SU-DHL-6 (cell line): ENCODE measurements around the gene SPAG9.

Experiments used
- H2AFZ ChIP-seq: fragments of 200-600 bp; sonication (generic); 2 replicates; pipeline ENCODE4 v1.6.1; 2014; ENCODE audit warnings: low read depth, mild to moderate bottlenecking, moderate library complexity, mixed read lengths, antibody characterized with exemption, low read length; ENCODE audit not compliant: severe bottlenecking
- H3F3A ChIP-seq: fragments of 200-600 bp; shearing (Covaris generic); 2 replicates; pipeline ENCODE4 v1.6.0; 2016; ENCODE audit warnings: antibody characterized with exemption, mild to moderate bottlenecking; ENCODE audit not compliant: insufficient read depth
- H3K27ac ChIP-seq: fragments of 200-600 bp; sonication (generic); 2 replicates; pipeline ENCODE4 v1.5.1; 2016; ENCODE audit warnings: low read depth, mild to moderate bottlenecking, low read length, moderate library complexity, mixed read lengths
- H3K27me3 ChIP-seq: fragments of 200-600 bp; sonication (generic), shearing (Covaris generic); 2 replicates; pipeline ENCODE4 v1.6.0; 2014; ENCODE audit warnings: mild to moderate bottlenecking, low read length
- H3K36me3 ChIP-seq: fragments of 200-600 bp; sonication (generic); 2 replicates; pipeline ENCODE4 v1.6.1; 2014; ENCODE audit warnings: mild to moderate bottlenecking, low read length, mixed read lengths
- H3K4me2 ChIP-seq: fragments of 300-600, 200-600 bp; shearing (Covaris generic), sonication (generic); 2 replicates; pipeline ENCODE4 v1.6.0; 2014; ENCODE audit warnings: low read length, low read depth, mild to moderate bottlenecking; ENCODE audit not compliant: poor library complexity, severe bottlenecking
- H3K4me3 ChIP-seq: fragments of 200-600 bp; sonication (generic); 2 replicates; pipeline ENCODE4 v1.5.1; 2014; ENCODE audit warnings: antibody characterized with exemption, low read length, mild to moderate bottlenecking, mixed read lengths; ENCODE audit not compliant: insufficient read depth, poor library complexity, severe bottlenecking
- H3K79me2 ChIP-seq: fragments of 200-600 bp; sonication (generic); 2 replicates; pipeline ENCODE4 v1.6.1; 2014; ENCODE audit warnings: mild to moderate bottlenecking, low read length, moderate library complexity; ENCODE audit not compliant: insufficient read depth
- H3K9ac ChIP-seq: fragments of 200-600 bp; sonication (generic); 2 replicates; pipeline ENCODE4 v1.7.0; 2014; ENCODE audit warnings: mild to moderate bottlenecking, low read length
- H3K9me2 ChIP-seq: fragments of 200-600 bp; sonication (generic); replicated peaks from 2 replicates; pipeline ENCODE4 v1.6.1; 2014; ENCODE audit warnings: low read length; ENCODE audit not compliant: insufficient read depth
- H3K9me3 ChIP-seq: fragments of 200-600 bp; sonication (generic); 2 replicates; pipeline ENCODE4 v1.6.1; 2014; ENCODE audit warnings: low read length, mixed read lengths; ENCODE audit not compliant: insufficient read depth
- H4K20me1 ChIP-seq: fragments of 200-600 bp; sonication (generic); 2 replicates; pipeline ENCODE4 v1.6.1; 2014; ENCODE audit warnings: low read depth, mild to moderate bottlenecking, antibody characterized with exemption, low read length, moderate library complexity, mixed read lengths
- EZH2phosphoT487 ChIP-seq: fragments of 200-600 bp; sonication (generic), shearing (Covaris generic); conservative IDR thresholded peaks from 2 replicates; pipeline ENCODE4 v1.6.1; 2018; ENCODE audit warnings: mild to moderate bottlenecking, antibody characterized with exemption, low read length, moderate library complexity, mixed read lengths
- TF ChIP-seq, protein P1 (sequence below): fragments of 200-600 bp; sonication (generic); IDR thresholded peaks from one replicate; pipeline ENCODE4 v1.5.1; 2017; ENCODE audit warnings: antibody characterized with exemption, mild to moderate bottlenecking, low read length, moderate library complexity; ENCODE audit not compliant: insufficient read depth, poor library complexity, severe bottlenecking

The SPAG9 gene

DNA sequence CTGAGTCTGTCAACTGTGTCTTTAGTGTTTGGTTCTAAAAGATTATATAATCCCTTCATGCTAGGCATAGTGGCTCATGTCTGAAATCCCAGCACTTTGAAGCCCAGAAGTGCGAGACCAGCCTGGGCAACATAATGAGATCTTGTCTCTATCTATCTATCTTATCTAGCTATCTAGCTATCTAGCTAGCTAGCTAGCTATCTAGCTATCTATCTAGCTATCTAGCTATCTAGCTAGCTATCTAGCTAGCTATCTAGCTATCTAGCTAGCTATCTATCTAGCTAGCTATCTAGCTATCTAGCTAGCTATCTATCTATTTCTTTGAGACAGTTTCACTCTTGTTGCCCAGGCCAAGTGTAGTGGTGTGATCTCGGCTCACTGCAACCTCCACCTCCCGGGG lies 43.8 kb downstream of the SPAG9 start:
- Histone ChIP-seq H2AFZ (no peak overlapping the region), H3K79me2 (no peaks in the 10 kb centered on the region; the same call in 1 of the 2 replicates), H3K4me3 (no peak overlapping the region), H3K36me3 (peaks cover 11% of the 10 kb centered on the region; the same call in 1 of the 2 replicates), H3K9ac (no peak overlapping the region), H3K9me3 (no peaks in the 10 kb centered on the region), H3F3A (peaks cover 2% of the 10 kb centered on the region; the same call in 1 of the 2 replicates), H3K27me3 (no peaks in the 10 kb centered on the region), H3K27ac (no peak overlapping the region), H3K9me2 (no peaks in the 10 kb centered on the region), H3K4me2 (no peak overlapping the region), H4K20me1 (no peaks in the 10 kb centered on the region)
- TF ChIP-seq EZH2phosphoT487 = no peak
- TF ChIP-seq, protein P1, sequence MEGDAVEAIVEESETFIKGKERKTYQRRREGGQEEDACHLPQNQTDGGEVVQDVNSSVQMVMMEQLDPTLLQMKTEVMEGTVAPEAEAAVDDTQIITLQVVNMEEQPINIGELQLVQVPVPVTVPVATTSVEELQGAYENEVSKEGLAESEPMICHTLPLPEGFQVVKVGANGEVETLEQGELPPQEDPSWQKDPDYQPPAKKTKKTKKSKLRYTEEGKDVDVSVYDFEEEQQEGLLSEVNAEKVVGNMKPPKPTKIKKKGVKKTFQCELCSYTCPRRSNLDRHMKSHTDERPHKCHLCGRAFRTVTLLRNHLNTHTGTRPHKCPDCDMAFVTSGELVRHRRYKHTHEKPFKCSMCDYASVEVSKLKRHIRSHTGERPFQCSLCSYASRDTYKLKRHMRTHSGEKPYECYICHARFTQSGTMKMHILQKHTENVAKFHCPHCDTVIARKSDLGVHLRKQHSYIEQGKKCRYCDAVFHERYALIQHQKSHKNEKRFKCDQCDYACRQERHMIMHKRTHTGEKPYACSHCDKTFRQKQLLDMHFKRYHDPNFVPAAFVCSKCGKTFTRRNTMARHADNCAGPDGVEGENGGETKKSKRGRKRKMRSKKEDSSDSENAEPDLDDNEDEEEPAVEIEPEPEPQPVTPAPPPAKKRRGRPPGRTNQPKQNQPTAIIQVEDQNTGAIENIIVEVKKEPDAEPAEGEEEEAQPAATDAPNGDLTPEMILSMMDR = no peak

DNA sequence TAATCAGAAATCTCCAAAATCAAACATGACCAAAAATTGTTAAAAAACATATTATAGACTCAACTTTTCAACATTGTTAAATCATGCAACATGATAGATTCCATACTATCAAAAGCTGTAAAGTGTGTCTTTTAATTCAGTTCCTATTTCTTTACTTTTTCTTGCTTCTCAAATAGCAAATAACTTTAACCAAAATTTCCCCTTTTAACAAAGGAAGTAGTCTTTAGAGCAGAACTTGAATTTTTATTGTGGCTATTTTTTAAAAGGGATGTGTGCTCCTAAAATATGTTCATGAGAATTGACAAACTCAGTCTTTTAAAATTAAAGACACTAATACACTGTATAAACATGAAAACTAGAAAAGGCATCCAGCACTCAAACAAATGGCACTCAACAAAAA lies 49.1 kb downstream of the SPAG9 start:
- no peaks in the 10 kb centered on the region for H4K20me1 ChIP-seq
- no peak overlapping the region for H3K4me3 ChIP-seq
- H3K79me2 ChIP-seq = peaks cover 13% of the 10 kb centered on the region; the same call in 1 of the 2 replicates
- H3K4me2 ChIP-seq = no peak overlapping the region
- TF ChIP-seq, protein P1 = no peak
- no peak for TF ChIP-seq EZH2phosphoT487
- H3K9me3 ChIP-seq = no peaks in the 10 kb centered on the region; the same call in 1 of the 2 replicates
- H3K27me3 ChIP-seq = no peaks in the 10 kb centered on the region
- no peak overlapping the region for H3K9ac ChIP-seq
- H3F3A ChIP-seq = peaks cover 2% of the 10 kb centered on the region; the same call in 1 of the 2 replicates
- no peaks in the 10 kb centered on the region for H3K9me2 ChIP-seq
- H2AFZ ChIP-seq = no peak overlapping the region
- no peak overlapping the region for H3K27ac ChIP-seq
- no peaks in the 10 kb centered on the region for H3K36me3 ChIP-seq

- TF ChIP-seq, protein P1 = no peak
- no peak for TF ChIP-seq EZH2phosphoT487
- no peak overlapping the region for H3K4me2 ChIP-seq
- no peaks in the 10 kb centered on the region for H4K20me1 ChIP-seq
- no peaks in the 10 kb centered on the region; the same call in 1 of the 2 replicates for H3F3A ChIP-seq
- no peak overlapping the region for H2AFZ ChIP-seq
- no peak overlapping the region for H3K27ac ChIP-seq
- no peaks in the 10 kb centered on the region for H3K27me3 ChIP-seq
- no peak overlapping the region for H3K4me3 ChIP-seq
- H3K9ac ChIP-seq = no peak overlapping the region
- no peaks in the 10 kb centered on the region for H3K36me3 ChIP-seq
- H3K9me2 ChIP-seq = no peaks in the 10 kb centered on the region
- peaks cover 6% of the 10 kb centered on the region; the same call in 1 of the 2 replicates for H3K79me2 ChIP-seq
- H3K9me3 ChIP-seq = no peaks in the 10 kb centered on the region; the same call in 1 of the 2 replicates
Measured at GRCh38 chr17:51065466-51065865, 55.2 kb downstream of the SPAG9 start.
